ENCODE data around the gene ITCH. TPM values are rescaled to one million over a fixed set of nuclear protein-coding genes. Genes with fewer than 3 reads are reported as not detected.

The ITCH gene
- total RNA-seq, 1 experiment from 2014 or later, result 138 TPM

GRCh38 chr20:34541917-34542316, 178.8 kb downstream of the ITCH start:
- Mint-ChIP-seq H3K4me1 (ENCODE audit: low read depth, unreplicated experiment) (peaks cover 5% of the 10 kb centered on the region), H3K36me3 (ENCODE audit: insufficient read depth, unreplicated experiment) (peaks cover 67% of the 10 kb centered on the region), H3K27me3 (ENCODE audit: insufficient read depth, unreplicated experiment) (no peaks in the 10 kb centered on the region), H3K4me3 (ENCODE audit: unreplicated experiment) (no peak overlapping the region), H3K9me3 (ENCODE audit: unreplicated experiment) (no peaks in the 10 kb centered on the region), H3K27ac (ENCODE audit: unreplicated experiment) (no peak overlapping the region)
- ChIA-PET CTCF (interaction anchor here (1.6 kb wide), 1 partner anchor 351 kb away, joined by 3 read pairs; no protein-coding TSS in a partner anchor), POLR2A (interaction anchor here (0.7 kb wide), 1 partner anchor 109 kb away, joined by 7 read pairs; no protein-coding TSS in a partner anchor)
- no peak overlapping the region for H3K4me3 ChIP-seq (ENCODE audit: low read depth, low read length)
- TF ChIP-seq CTCF (IDR thresholded peaks at IDR 0.05; ENCODE audit: insufficient read depth in 1 of 2, low read depth in 1 of 2, low read length in 1 of 2, severe bottlenecking in 1 of 2, unreplicated experiment in 1 of 2), result no peak
- H3K36me3 ChIP-seq (ENCODE audit: control insufficient read depth, insufficient read depth, low read length), result peaks cover 9% of the 10 kb centered on the region
- H3K27me3 ChIP-seq (replicated peaks; ENCODE audit: control insufficient read depth, insufficient read depth, low read length), result no peaks in the 10 kb centered on the region
- H3K4me1 ChIP-seq, result no peaks in the 10 kb centered on the region
- H3K9me3 ChIP-seq, result no peaks in the 10 kb centered on the region
- intact Hi-C loops (cut with micrococcal nuclease; ENCODE audit: unreplicated experiment), result no loop called here
- no peak for DNase-seq
- no TSS peak for BruUV-seq (replicated peaks)

- Mint-ChIP-seq H3K27me3 (ENCODE audit: insufficient read depth, unreplicated experiment) (no peaks in the 10 kb centered on the region), H3K27ac (ENCODE audit: unreplicated experiment) (no peak overlapping the region), H3K4me1 (ENCODE audit: low read depth, unreplicated experiment) (peaks cover 8% of the 10 kb centered on the region), H3K4me3 (ENCODE audit: unreplicated experiment) (no peak overlapping the region), H3K36me3 (ENCODE audit: insufficient read depth, unreplicated experiment) (peaks cover 65% of the 10 kb centered on the region), H3K9me3 (ENCODE audit: unreplicated experiment) (no peaks in the 10 kb centered on the region)
- no peak for DNase-seq
- CTCF ChIA-PET, result interaction anchor here (1.6 kb wide), 1 partner anchor 352 kb away, joined by 3 read pairs; no protein-coding TSS in a partner anchor
- no peaks in the 10 kb centered on the region for H3K4me1 ChIP-seq
- intact Hi-C loops (cut with micrococcal nuclease; ENCODE audit: unreplicated experiment), result no loop called here
- H3K36me3 ChIP-seq (ENCODE audit: control insufficient read depth, insufficient read depth, low read length), result peaks cover 7% of the 10 kb centered on the region
- no peaks in the 10 kb centered on the region for H3K27me3 ChIP-seq (replicated peaks; ENCODE audit: control insufficient read depth, insufficient read depth, low read length)
- H3K9me3 ChIP-seq, result no peaks in the 10 kb centered on the region
- no peak overlapping the region for H3K4me3 ChIP-seq (ENCODE audit: low read depth, low read length)
- POLR2A ChIA-PET, result interaction anchor here (0.7 kb wide), 1 partner anchor 109 kb away, joined by 7 read pairs; no protein-coding TSS in a partner anchor
- no peak for TF ChIP-seq CTCF (IDR thresholded peaks at IDR 0.05; ENCODE audit: insufficient read depth in 1 of 2, low read depth in 1 of 2, low read length in 1 of 2, severe bottlenecking in 1 of 2, unreplicated experiment in 1 of 2)
- BruUV-seq (replicated peaks), result no TSS peak
These were observed 179.4 kb downstream of the ITCH start for GRCh38 chr20:34542439-34542838.

- CTCF ChIA-PET, result interaction anchor here (0.6 kb wide), 1 partner anchor 221 kb away, joined by 5 read pairs; no protein-coding TSS in a partner anchor
These were observed 180.5 kb downstream of the ITCH start for GRCh38 chr20:34543463-34544056.

More at GRCh38 chr20:34543463-34544056, 180.5 kb downstream of the ITCH start:
- POLR2A ChIA-PET, result no interaction called here
- Mint-ChIP-seq H3K4me3 (ENCODE audit: unreplicated experiment) (no peak overlapping the region), H3K36me3 (ENCODE audit: insufficient read depth, unreplicated experiment) (peaks cover 71% of the 10 kb centered on the region), H3K4me1 (ENCODE audit: low read depth, unreplicated experiment) (peaks cover 8% of the 10 kb centered on the region), H3K9me3 (ENCODE audit: unreplicated experiment) (no peaks in the 10 kb centered on the region), H3K27ac (ENCODE audit: unreplicated experiment) (no peak overlapping the region), H3K27me3 (ENCODE audit: insufficient read depth, unreplicated experiment) (no peaks in the 10 kb centered on the region)
- no peak for DNase-seq
- no peaks in the 10 kb centered on the region for H3K4me1 ChIP-seq
- peaks cover 5% of the 10 kb centered on the region; the same call in 1 of the 2 replicates for H3K36me3 ChIP-seq (ENCODE audit: control insufficient read depth, insufficient read depth, low read length)
- no peaks in the 10 kb centered on the region for H3K9me3 ChIP-seq
- intact Hi-C loops (cut with micrococcal nuclease; ENCODE audit: unreplicated experiment), result no loop called here
- no peaks in the 10 kb centered on the region for H3K27me3 ChIP-seq (replicated peaks; ENCODE audit: control insufficient read depth, insufficient read depth, low read length)
- no peak for TF ChIP-seq CTCF (IDR thresholded peaks at IDR 0.05; ENCODE audit: insufficient read depth in 1 of 2, low read depth in 1 of 2, low read length in 1 of 2, severe bottlenecking in 1 of 2, unreplicated experiment in 1 of 2)
- BruUV-seq (replicated peaks), result no TSS peak
- H3K4me3 ChIP-seq (ENCODE audit: low read depth, low read length), result no peak overlapping the region
